HG03469 (cell line): ENCODE measurements around the gene TMSB4X.
A peak's percentile ranks its signal among the peaks of the same experiment; 100 is the strongest.

Experiments
- ATAC-seq: cut with Tn5 transposase; IDR thresholded peaks from one replicate; pipeline ENCODE4 v1.9.1; 2021; ENCODE audit warnings: mild to moderate bottlenecking, moderate library complexity, moderate number of reproducible peaks; ENCODE audit not compliant: unreplicated experiment

TMSB4X gene

DNA sequence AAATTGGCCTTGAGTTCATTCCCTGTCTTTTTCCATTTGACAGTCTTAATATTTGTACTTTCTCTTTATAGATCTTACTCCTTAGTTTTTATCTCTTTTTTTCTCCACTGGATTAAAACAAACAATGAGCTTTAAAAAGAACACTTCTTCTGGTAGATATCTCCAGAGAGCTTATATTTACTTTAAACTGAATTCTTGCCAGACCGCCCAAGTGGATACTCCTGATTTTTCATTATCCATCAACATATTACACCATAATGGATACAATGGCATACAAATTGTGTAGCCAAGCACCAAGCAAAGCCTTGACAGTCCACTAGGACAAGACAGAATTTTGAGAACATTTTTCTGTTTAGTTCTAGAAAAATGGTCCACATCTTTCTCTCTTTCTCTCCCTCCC is 18.9 kb downstream of the TMSB4X start:
- no peak for ATAC-seq

DNA sequence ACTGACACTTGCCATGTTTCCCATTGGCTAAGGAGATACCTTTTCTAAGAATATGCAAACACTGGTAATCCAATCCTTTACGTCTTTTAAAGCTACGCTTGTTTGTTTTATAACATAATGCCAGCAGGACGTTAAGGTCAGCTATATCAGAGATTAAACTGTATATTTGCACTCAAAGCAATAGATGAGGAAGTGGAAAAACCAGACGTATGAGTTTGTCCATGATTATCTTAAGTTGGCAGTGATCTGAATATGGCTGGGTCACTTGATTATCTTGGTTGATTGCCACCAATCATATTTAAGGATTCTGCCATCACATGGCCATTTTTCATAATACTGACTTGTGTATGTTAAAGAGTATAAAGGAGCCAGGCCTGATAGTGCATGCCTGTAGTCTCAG is 19.4 kb downstream of the TMSB4X start:
- ATAC-seq, result no peak

DNA sequence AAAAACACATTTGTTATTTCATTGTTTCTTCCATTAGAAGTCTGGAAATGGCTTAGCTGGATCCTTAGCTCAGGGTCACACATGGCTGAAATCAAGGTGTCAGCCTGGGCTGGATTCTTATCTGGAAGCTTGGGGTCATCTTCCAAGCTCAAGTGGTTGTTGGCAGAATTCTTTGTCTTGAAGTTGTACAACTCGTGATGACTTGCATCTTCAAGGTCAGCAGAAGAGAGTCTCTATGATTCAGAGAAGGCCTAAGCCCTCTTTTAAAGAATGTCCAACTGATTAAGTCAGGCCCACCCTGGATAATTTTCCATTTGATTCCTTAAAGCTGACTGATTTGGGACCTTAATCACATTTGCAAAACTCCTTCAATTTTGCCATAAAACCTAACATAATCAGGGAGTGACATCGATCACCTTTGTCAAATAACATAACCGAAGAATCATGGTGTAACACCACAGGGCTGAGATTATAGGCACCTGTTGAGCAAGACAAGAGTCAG is 22.1 kb downstream of the TMSB4X start:
- no peak for ATAC-seq

DNA sequence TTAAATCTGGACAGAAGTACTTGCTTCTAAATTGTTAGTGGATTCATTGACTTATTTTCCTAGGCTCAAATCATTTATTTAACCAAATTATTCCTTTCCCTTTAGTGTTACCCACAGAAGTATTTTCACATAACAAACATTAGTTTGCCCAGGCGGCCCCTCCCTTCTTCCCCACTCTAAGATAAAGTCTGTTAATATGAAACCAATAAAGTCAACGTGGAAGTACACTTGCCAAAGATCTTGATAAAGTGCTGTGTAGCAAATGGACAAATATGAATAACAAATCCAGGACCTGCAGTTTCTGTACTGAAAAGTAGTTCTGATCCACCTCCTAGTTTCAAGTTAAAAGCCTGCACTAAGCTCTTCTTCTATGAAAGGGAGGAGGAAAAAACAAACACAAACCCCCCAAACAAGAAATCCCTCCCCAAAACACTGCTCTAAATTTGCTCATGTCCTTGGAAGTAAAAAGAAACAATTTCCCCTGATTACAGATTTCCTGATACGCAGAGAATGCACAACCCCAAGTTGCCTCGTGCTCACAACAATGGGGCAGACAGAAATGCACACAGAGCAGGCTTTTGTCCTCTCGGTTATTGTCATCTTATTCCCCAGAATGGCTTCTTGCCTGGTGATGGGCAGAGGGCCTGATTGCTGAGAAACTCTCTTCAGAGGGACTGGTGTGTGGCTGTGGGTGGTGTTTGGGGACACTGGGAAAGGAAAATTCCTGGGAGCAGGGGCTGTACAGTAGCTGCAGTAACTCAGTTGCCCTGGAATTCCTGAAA is 23.2 kb downstream of the TMSB4X start:
- ATAC-seq, result no peak

DNA sequence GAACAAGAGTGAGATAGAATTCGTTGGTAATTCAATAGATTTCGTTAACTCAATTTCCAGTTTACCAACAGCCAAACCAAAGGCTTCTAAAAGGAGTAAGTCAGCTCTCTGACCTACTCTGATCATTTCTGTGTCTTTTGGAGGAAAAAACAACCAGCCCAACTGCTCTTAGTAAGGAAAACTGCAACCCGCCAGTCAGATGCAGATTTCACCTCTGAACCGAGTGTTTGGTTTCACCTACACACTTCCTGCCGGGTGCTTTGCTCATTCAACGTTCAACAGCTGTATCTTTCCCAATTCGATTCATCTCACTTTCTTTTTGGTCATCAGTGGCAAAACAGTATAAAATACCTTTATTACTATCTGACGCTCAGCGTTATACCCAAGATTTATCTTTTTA is 24.5 kb downstream of the TMSB4X start:
- ATAC-seq, result no peak

DNA sequence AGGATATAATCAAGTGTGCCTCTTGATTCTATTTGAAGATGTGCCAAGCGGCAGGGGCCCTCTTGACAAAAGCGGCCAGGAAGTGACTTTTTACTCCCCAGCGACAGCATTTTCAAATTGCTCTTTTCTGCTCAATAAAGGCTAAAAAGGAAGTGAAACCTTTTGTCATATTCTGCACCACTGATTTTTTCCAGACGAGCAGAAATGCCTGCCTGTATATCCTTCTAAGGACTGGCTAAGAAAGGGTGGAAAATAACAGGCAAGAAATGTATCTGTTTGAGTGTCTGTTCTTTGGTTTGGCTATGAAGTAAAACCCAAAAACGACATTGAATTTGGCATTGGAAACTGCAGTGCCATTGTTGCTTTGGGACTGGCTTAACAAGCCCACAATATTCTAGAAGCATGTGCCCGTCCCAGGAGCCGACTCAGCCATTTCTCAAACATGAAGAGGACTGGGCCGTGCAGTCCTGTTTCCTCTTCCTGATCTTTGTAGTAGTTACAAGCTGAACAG is 25.4 kb downstream of the TMSB4X start:
- no peak for ATAC-seq

DNA sequence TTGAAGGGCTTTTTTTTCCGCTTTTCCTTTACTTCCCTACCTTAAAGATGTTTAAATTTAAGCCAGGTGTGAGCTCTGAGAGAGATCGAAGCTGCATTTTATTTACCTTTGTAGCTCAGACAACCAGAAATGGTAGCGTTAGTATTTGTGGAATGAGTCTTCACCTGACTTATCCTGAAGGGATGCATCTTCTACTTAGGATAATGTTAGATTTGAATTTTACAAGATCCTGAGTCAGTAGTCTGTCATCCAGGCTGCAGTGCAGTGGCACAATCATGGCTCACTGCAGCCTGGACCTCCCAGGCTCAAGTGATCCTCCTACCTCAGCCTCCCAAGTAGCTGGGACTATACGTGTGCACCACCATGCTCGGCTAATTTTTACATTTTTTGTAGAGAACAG is 26.2 kb downstream of the TMSB4X start:
- ATAC-seq, result no peak

DNA sequence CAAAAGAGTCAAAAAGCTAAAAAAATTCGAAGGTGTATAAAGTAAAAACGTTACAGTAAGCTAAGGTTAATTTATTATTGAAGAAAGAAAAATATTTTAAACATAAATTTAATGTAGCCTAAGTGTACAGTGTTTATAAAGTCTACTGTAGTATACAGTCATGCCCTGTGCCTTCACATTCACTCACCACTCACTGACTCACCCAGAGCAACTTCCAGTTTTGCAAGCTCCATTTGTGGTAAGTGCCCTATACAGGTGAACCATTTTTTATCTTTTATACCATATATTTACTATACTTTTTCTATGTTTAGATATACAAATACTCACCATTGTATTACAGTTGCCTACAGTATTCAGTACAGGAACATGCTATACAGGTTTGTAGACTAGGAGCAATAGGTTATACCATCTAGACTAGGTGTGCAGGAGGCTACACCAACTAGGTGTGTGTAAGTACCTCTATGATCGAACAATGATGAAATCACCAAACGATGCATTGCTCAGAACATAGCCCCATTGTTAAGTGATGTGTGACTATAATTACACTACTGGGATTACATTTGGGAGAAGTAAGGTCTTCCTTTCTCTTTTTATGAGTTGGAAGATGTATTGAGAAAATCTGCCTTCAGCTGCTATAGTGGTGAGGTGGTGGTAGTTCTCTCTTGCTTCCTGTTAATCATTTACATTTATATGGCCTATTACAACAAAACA is 27.2 kb downstream of the TMSB4X start:
- ATAC-seq, result no peak

DNA sequence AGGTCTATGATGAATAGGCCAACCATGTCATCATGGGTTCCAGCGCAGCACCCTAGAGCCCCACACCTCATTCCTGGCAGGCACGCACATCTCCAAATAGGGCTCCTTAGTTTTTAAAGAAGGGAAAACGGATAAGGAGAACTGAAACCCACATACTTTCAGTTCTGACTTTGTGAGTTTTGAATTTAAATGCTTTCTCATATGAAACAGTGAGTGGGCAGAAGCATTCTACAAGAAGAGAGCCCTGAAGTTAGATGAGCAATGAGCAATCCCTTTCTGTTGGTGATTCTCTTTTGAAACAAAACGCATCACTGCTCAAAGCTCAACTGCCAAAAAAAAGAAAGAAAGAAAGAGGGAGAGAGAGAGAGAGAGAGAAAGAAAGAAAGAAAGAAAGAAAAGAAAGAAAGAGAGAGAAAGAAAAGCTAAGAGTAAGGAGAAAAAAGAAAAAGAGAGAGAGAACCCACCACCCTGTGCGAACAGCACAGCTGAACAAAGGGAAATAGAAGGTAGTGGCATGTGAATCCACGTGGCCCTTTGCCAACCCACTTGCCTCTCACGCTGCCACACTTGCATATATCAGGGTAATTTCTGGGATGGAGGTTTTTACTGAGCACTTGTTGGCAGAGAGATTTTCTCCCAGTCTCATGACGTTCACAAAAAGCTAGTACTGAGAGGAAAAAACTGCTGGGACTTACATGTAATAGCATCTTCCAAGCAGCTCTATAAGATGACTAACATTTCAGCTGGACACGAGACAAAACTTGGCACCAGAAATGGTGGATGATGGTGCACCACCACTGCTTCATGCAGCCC is 31.0 kb downstream of the TMSB4X start:
- peak; percentile 33 for ATAC-seq

DNA sequence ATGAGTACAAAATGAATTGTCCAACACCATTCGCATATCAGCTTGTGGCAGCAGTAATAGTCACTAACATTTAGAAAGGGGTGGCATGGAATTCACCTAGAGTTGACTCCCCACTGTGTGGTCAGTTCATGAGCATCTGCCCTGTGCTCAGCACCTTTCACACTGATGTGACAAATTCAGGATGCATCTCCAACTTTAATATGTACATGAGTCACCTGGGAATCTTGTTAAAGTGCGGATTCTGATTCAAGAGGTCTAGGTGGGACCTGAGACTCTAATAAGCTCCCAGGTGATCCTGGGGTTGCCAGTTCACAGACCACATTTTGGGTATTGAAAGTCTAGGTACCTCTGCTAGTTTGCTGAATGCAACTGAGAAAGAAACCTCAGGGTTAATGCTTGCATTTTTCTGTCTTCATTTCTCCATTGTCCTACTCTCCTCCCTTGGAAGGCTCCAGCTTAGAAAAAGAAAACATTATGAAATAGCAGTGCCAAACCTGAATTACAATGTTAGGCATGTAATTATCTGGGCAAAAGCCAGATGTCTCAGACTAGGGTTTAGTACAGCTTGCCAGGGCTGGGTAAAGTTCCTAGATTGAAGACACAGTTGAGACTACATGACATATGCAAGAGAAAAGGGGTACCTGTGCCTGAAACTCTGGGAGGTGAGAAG is 32.7 kb downstream of the TMSB4X start:
- no peak for ATAC-seq

DNA sequence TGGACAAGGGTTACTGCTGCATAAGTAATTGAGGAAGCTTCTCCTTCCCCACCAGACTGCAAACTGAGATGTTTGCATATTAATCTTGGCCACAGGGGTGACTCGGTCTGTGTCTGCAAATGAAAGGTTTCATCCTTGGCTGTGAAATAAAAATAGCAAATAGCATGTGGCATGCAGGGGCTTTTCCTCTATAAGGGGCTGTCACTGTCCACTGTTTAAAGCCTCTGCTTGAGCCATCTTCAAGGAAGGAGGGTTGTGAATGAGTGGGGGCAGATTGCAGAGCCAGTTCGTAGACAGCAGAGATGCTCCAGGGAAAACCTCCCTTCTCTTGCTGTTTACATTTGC is 33.3 kb downstream of the TMSB4X start:
- ATAC-seq, result no peak

DNA sequence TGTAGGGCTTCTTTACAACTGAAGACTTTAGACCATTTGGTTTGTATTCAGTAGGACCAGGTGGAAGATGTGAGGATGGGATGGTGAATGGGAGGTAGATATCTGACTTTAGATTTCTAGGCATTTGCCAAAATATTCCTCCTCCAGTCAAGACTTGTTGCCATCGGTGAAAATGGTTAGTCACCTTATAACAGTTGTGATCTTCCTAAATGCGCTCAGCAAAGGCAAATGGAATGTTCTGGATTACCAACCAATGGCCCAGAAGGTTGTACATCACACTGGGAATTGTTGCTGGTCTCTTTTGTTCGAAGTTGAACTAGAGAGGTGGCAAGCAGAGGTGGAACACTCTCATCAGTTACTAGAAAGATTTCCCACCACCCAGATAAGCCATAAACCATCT is 33.9 kb downstream of the TMSB4X start:
- ATAC-seq, result no peak

DNA sequence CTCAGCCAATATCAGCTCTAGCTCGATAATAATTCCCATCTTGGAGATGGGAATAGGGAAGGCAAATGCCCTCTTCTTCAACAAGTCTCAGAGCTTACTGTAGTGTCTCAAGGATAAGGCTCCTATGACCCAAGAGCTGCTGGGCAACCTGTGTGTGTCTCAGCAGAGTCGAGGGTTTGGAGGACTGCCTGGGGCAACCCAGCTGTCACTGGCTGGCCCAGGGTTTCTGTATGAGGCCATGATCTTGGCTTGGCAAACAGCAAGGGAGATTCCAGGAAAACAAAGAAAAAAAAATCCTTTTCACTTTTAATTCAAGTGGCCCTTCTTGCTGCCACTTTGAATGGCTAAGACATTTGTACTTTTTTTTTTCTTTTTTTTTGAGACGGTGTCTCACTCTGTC is 34.4 kb downstream of the TMSB4X start:
- ATAC-seq, result no peak

DNA sequence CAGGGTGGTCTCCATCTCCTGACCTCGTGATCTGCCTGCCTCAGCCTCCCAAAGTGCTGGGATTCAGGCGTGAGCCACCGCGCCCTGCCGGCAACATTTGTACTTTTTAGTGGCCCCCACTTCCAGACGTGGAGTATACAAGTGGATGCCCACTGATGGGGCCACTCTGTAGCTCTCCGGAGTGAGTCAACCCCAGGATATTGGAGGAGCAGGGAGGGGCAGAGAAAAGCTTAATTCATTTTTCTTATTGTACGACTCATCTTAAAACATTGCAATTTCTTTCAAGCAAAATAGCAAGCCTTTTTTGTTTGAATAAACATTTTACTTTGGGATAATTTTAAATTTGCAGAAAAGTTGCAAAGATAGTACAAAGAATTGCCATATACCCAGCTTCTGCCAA is 34.9 kb downstream of the TMSB4X start:
- ATAC-seq, result no peak

DNA sequence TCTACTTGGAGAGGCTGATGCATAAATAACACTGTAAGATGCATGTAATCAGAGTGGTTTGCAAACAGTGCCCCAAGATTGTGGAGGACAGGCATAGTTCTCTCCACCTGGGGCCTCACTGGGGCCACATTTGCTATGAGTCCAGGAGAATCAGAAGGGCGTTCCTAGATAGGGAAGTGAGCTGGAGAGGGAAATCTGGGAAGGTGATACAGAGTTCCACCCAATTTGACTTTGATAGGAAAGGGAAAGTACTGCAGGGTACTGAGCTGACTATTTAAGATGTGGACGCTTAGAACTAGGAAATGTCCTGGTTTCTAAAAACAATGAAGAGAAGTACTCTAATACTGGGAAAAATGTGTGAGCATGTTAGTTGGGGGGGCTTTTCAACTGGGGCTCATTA is 35.6 kb downstream of the TMSB4X start:
- no peak for ATAC-seq

DNA sequence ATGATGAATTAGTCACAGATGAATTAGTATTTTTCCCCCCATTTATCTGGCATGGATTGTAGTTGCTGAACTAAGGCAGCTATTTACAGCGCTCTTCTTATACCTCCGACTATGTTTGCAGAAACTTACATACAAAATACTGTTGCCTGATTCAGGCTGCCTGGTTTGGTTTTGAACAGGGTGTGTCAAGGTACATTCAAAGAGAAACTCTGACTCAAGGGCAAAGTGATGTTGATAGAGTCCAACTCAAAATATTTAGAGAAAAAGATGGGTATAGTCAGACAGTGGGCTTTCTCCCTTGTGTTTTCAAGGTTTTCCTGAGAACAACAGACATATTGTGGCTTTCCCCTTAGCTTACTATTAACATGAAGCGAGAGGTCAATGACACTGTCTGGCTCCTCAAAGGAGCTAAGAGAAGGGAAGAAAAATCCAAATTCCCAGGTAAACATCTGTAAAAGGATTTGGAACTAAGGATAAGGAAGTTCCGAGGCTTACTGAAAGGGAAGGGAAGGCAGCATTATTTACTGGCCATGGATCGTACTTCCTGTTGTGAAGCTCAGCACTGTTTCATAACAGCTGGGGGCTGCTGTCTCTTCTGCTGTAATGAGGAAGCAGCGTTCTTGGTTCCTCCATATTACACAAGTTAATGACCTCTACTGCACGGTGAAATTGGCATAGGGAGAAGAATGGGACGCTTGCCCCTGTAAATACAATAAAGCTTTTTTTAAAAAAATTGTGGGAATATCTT is 38.6 kb downstream of the TMSB4X start:
- ATAC-seq, result peak; percentile 46

DNA sequence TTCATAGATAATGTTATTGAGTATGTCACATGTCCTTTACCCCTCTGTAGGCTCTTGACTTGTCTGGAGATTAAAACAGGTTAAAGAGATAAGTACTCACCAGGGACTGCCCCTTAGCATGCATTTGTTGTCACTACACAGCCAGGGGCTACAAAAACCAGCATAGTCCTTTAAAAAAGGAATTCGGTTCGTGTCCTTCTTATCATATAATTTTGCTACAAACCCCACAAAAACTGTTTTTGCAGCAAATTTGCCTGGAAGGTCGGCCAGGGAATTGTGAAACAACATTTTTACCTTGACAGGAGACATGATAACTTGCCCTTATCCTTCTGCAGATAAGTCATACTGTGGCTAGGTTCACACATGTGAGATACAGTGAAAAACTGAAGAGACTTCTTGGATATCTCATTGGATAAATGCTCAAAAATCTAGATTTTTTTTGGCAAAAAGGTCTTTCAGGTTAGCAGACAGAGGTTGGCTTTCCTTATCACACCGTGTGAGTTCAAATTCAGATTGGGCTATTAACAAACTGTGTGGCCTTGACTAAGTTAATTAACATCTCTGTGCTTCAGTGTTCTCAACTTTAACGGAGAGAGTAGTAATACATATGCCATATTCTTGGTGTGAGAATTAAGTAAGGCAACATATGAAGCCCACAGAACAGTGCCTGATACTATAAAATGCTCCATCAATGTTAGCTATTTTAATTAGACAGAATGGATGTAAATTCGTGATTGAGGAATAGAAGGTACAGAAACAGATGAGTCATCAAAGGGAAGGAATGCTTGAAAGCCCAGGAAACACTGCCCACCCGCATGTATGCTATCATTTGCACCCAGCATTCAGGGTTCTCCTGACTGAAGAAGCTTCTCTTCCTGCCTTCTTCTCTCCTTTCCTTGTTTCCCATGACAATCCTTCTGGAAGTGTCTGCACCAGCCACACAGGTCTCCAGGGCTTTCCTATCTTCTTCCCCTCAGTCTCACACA is 39.5 kb downstream of the TMSB4X start:
- ATAC-seq, result no peak

DNA sequence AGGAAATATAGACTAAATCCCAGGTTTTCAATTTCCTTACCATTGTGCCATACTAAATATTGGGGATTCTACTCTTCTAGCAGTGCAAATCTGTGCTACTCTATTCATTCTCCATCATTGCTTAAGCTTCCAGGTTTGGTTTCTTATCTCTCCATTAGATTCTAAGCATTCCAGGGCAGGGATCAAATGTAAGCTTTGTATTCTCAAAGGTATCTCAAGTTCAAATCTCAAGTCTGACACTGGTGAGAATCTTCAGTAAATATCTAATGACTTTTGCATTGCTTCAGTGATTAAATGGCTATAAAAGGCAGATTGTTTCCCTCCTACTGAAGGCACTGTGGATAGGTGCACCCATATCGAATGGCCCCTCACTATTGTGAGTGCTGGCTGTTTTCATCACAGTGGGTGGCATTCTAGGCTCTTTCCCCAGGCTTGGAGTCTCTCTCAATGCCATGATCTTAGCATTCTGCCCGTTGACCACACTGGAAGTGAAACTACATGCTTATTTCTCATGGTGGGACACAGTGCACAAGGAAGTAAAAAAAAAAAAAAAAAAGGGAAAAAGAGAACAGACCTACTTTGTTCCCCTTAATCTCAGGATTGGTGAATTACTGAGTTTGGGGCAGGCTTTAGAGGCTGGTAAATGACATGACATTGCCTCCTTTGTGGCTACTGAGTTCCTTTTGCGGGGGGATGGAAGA is 40.8 kb downstream of the TMSB4X start:
- no peak for ATAC-seq
